ENCODE data around the gene INPP4A.

INPP4A gene

DNA sequence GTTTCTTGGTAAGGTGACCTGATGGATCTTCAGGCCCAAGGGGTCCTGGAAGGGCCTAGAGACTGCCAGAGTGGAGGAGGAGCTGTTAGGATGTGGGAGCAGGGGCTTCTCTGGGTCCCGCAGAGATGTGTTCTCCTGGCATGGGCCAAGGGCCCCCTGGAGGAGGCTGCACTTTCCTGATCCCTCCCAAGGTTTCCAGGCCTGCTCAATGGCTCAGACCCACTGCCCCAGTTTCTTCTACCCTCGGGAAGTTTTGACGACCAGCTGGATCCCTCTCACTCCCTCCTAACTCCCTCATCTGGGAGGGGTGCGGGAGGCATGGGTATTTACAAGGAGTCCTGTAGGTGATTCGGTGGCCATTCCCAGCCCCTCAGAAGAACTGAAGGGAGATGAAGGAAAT is 127.6 kb downstream of the INPP4A start:
- Histone ChIP-seq H3K27ac (ENCODE audit: poor library complexity, severe bottlenecking) (no peak overlapping the region), H3K27me3 (ENCODE audit: insufficient read depth, poor library complexity, severe bottlenecking) (no peaks in the 10 kb centered on the region), H3K9me3 (ENCODE audit: severe bottlenecking) (no peaks in the 10 kb centered on the region), H3K4me1 (ENCODE audit: insufficient read depth, poor library complexity, severe bottlenecking) (no peaks in the 10 kb centered on the region), H3K4me3 (ENCODE audit: severe bottlenecking) (no peak overlapping the region), H3K36me3 (ENCODE audit: low read depth) (0 out of 2 replicates have a peak, but pooled peaks cover 7% of the 10 kb centered on the region)
- DNase-seq (ENCODE audit: low spot score) (no peak), ATAC-seq (ENCODE audit: low read depth) (no peak)
- TF ChIP-seq, protein P1, sequence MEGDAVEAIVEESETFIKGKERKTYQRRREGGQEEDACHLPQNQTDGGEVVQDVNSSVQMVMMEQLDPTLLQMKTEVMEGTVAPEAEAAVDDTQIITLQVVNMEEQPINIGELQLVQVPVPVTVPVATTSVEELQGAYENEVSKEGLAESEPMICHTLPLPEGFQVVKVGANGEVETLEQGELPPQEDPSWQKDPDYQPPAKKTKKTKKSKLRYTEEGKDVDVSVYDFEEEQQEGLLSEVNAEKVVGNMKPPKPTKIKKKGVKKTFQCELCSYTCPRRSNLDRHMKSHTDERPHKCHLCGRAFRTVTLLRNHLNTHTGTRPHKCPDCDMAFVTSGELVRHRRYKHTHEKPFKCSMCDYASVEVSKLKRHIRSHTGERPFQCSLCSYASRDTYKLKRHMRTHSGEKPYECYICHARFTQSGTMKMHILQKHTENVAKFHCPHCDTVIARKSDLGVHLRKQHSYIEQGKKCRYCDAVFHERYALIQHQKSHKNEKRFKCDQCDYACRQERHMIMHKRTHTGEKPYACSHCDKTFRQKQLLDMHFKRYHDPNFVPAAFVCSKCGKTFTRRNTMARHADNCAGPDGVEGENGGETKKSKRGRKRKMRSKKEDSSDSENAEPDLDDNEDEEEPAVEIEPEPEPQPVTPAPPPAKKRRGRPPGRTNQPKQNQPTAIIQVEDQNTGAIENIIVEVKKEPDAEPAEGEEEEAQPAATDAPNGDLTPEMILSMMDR (IDR thresholded peaks at IDR 0.05; ENCODE audit: poor library complexity, severe bottlenecking), result no peak

DNA sequence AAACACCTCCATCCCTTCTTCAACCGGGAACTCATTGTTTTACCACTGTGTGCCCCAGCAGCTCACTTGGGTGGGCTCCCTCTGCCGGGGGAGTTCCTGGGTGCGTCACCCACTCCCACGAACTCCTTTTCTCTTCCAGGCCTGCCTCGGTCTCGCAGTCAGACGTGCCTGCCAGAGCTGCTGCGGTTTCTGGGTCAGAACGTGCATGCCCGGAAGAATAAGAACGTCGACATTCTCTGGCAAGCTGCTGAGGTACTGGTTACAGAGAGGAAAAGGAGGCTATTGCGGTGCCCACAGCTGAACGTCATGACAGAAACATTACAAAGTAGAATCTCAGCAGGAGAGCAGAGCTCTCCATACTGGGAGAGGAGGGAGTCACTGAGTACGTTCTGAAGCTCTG is 128.0 kb downstream of the INPP4A start:
- no peak for ATAC-seq (ENCODE audit: low read depth)
- Histone ChIP-seq H3K4me3 (ENCODE audit: severe bottlenecking) (no peak overlapping the region), H3K27ac (ENCODE audit: poor library complexity, severe bottlenecking) (no peak overlapping the region), H3K27me3 (ENCODE audit: insufficient read depth, poor library complexity, severe bottlenecking) (no peaks in the 10 kb centered on the region), H3K9me3 (ENCODE audit: severe bottlenecking) (no peaks in the 10 kb centered on the region), H3K36me3 (ENCODE audit: low read depth) (0 out of 2 replicates have a peak, but pooled peaks cover 7% of the 10 kb centered on the region), H3K4me1 (ENCODE audit: insufficient read depth, poor library complexity, severe bottlenecking) (no peaks in the 10 kb centered on the region)
- TF ChIP-seq, protein P1 (IDR thresholded peaks at IDR 0.05; ENCODE audit: poor library complexity, severe bottlenecking), result no peak
- no peak for DNase-seq (ENCODE audit: low spot score)

DNA sequence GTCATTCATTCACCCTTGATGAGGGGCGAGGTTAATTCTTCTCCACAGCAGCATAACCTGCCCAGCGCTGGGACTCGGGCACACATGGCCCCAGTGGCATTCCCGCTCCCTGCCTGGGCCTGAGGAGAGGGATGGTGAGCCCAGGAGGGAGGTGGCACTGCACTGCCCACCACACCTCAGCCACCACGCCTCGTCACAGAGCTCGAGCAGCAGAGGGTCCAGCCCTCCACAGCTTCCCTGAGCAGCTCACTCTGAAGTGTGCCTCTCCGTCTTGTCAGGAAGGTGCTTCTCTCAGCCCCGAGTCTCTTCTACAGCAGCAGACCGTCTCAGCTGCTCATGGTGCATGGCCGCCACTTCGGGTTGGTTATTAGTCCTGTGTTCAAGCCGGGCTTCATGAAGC is 128.8 kb downstream of the INPP4A start:
- H3K27ac ChIP-seq (ENCODE audit: poor library complexity, severe bottlenecking), result no peak overlapping the region
- TF ChIP-seq, protein P1 (IDR thresholded peaks at IDR 0.05; ENCODE audit: poor library complexity, severe bottlenecking), result no peak
- no peaks in the 10 kb centered on the region for H3K27me3 ChIP-seq (ENCODE audit: insufficient read depth, poor library complexity, severe bottlenecking)
- ATAC-seq (ENCODE audit: low read depth), result no peak
- H3K4me3 ChIP-seq (ENCODE audit: severe bottlenecking), result no peak overlapping the region
- H3K9me3 ChIP-seq (ENCODE audit: severe bottlenecking), result no peaks in the 10 kb centered on the region
- no peaks in the 10 kb centered on the region for H3K4me1 ChIP-seq (ENCODE audit: insufficient read depth, poor library complexity, severe bottlenecking)
- H3K36me3 ChIP-seq (ENCODE audit: low read depth), result 0 out of 2 replicates have a peak, but pooled peaks cover 7% of the 10 kb centered on the region
- DNase-seq (ENCODE audit: low spot score), result no peak

DNA sequence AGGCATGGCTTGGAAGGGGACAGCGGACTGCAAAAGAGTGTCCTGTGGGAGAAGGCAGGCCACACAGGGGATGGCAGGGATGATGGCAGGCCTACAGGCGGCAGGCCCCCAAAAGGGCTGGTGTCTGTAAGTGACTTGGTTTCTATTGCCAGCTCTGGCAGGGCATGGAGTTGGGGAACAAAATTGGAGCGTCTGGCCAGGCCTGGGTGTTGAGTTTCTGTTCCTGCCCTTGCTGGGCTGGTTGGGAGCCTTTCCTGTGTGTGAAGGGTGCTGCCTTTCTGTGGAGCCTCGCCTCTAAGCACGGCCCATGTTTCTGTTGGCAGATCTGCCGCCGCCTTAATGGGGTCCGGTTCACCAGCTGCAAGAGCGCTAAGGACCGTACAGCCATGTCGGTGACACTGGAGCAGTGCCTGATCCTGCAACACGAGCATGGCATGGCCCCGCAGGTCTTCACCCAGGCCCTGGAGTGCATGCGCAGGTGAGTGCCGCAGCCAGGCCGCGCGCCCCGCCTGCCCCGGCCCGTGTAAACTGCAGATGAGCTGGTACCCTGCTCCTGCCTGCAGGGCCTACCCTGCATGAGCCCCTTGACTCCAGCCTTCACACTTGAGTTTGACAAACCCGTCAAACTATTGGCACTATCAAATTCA is 132.1 kb downstream of the INPP4A start:
- H3K9me3 ChIP-seq (ENCODE audit: severe bottlenecking), result no peaks in the 10 kb centered on the region
- H3K27ac ChIP-seq (ENCODE audit: poor library complexity, severe bottlenecking), result no peak overlapping the region
- no peaks in the 10 kb centered on the region for H3K4me1 ChIP-seq (ENCODE audit: insufficient read depth, poor library complexity, severe bottlenecking)
- TF ChIP-seq, protein P1 (IDR thresholded peaks at IDR 0.05; ENCODE audit: poor library complexity, severe bottlenecking), result no peak
- H3K4me3 ChIP-seq (ENCODE audit: severe bottlenecking), result no peak overlapping the region
- H3K36me3 ChIP-seq (ENCODE audit: low read depth), result no peaks in the 10 kb centered on the region
- no peaks in the 10 kb centered on the region for H3K27me3 ChIP-seq (ENCODE audit: insufficient read depth, poor library complexity, severe bottlenecking)
- DNase-seq (ENCODE audit: low spot score), result no peak
- no peak for ATAC-seq (ENCODE audit: low read depth)

DNA sequence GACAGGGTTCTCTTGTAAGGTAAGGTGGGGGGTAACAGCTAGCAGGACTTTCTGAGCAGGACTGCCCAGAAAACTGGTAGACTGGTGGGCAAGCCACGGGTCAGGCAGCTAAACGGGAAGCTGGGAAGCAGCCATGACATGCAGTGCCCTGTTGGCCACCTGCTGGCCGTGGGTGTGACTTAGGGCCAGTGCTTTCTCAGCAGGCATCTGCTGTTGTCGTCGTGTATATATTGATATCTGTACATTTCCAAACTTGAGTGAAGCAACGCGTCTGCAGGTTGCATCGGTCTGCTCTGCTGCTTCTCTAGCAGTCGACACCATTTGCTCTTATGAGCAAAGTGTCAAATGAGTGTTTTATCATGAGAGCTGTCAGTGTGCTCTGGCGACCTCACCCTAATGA is 132.7 kb downstream of the INPP4A start:
- TF ChIP-seq, protein P1 (IDR thresholded peaks at IDR 0.05; ENCODE audit: poor library complexity, severe bottlenecking), result peak; percentile 5
- H3K9me3 ChIP-seq (ENCODE audit: severe bottlenecking), result no peaks in the 10 kb centered on the region
- H3K4me1 ChIP-seq (ENCODE audit: insufficient read depth, poor library complexity, severe bottlenecking), result no peaks in the 10 kb centered on the region
- no peak overlapping the region for H3K4me3 ChIP-seq (ENCODE audit: severe bottlenecking)
- H3K36me3 ChIP-seq (ENCODE audit: low read depth), result no peaks in the 10 kb centered on the region
- ATAC-seq (ENCODE audit: low read depth) (no peak), DNase-seq (ENCODE audit: low spot score) (no peak)
- no peaks in the 10 kb centered on the region for H3K27me3 ChIP-seq (ENCODE audit: insufficient read depth, poor library complexity, severe bottlenecking)
- H3K27ac ChIP-seq (ENCODE audit: poor library complexity, severe bottlenecking), result no peak overlapping the region

All from RWPE2 (cell line).